ENCODE data around the gene TNS4. TPM values are rescaled to one million over a fixed set of nuclear protein-coding genes. Genes with fewer than 3 reads are reported as not detected.
A peak's percentile ranks its signal among the peaks of the same experiment; 100 is the strongest.

TNS4 gene
- polyA plus RNA-seq, 2 of the 4 experiments (the other 2 are of a cell fraction): 24.2 to 73.5 TPM

DNA sequence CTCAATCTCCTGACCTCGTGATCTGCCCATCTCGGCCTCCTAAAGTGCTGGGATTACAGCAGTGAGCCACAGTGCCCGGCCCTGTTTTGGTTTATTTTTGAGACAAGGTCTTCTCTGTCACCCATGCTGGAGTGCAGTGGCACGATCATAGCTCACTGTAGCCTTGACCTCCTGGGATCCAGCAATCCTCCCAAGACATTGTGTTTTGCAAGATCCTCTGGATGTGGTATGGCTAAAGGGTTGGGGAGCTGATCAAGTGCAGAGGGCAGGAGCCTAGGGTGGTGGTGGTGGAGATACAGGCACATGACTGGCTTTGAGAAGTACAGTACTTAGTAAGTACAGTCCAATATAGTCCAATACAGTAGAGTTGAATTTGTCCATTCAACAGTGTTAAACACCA is 16.6 kb upstream of the TNS4 start:
- 77% methylated on average over 4 of the region's 4 CpGs for WGBS (ENCODE audit: missing lambda C conversion rate)
- Histone ChIP-seq H3K4me2 (peak overlapping the region; percentile 53), H3K9me3 (no peaks in the 10 kb centered on the region; the same call in 2 of the 3 replicates), H3K4me1 (peaks cover 79% of the 10 kb centered on the region), H3K27ac (peak overlapping the region; percentile 97 to 99), H3K4me3 (no peak overlapping the region)
- CTCF ChIA-PET: interaction anchor here (1.1 to 36.6 kb wide), 12 partner anchors 8 to 63 kb away, joined by 3 to 1144 read pairs (median 10); partner anchors contain the start of genes CCR7 and IGFBP4
- DNase-seq (ENCODE audit: low read depth in 1 of 2, low spot score in 1 of 2) (peak in 1 of 2 experiments; percentile 30), ATAC-seq (no peak), FAIRE-seq (no peak)
- POLR2A ChIA-PET: interaction anchor here (0.5 to 2.6 kb wide), 5 partner anchors 18 to 46 kb away, joined by 3 to 17 read pairs (median 3); no protein-coding TSS in a partner anchor
- TF ChIP-seq EHMT2 (IDR thresholded peaks at IDR 0.05; ENCODE audit: low read depth) (no peak), FOSB (CRISPR knock-in tag; IDR thresholded peaks at IDR 0.05) (peak; percentile 21; the same call in 1 of the 2 replicates), ZNF302 (CRISPR knock-in tag; IDR thresholded peaks at IDR 0.05) (peak; percentile 65; the same call in 1 of the 2 replicates), RNF2 (IDR thresholded peaks at IDR 0.05; ENCODE audit: borderline replicate concordance, low read depth) (no peak), KDM5A (IDR thresholded peaks at IDR 0.05) (no peak), CBX8 (IDR thresholded peaks at IDR 0.05) (no peak), HOXB5 (CRISPR knock-in tag; IDR thresholded peaks at IDR 0.05) (0 out of 2 replicates have a peak, but pooled peaks have one; percentile 4), EHF (CRISPR knock-in tag; IDR thresholded peaks at IDR 0.05) (peak; percentile 48; the same call in 1 of the 2 replicates), HOXB13 (CRISPR knock-in tag; IDR thresholded peaks at IDR 0.05; ENCODE audit: low read depth) (peak; percentile 40; the same call in 1 of the 2 replicates)
- TF ChIP-seq, protein P1, sequence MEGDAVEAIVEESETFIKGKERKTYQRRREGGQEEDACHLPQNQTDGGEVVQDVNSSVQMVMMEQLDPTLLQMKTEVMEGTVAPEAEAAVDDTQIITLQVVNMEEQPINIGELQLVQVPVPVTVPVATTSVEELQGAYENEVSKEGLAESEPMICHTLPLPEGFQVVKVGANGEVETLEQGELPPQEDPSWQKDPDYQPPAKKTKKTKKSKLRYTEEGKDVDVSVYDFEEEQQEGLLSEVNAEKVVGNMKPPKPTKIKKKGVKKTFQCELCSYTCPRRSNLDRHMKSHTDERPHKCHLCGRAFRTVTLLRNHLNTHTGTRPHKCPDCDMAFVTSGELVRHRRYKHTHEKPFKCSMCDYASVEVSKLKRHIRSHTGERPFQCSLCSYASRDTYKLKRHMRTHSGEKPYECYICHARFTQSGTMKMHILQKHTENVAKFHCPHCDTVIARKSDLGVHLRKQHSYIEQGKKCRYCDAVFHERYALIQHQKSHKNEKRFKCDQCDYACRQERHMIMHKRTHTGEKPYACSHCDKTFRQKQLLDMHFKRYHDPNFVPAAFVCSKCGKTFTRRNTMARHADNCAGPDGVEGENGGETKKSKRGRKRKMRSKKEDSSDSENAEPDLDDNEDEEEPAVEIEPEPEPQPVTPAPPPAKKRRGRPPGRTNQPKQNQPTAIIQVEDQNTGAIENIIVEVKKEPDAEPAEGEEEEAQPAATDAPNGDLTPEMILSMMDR (IDR thresholded peaks at IDR 0.05): no peak

DNA sequence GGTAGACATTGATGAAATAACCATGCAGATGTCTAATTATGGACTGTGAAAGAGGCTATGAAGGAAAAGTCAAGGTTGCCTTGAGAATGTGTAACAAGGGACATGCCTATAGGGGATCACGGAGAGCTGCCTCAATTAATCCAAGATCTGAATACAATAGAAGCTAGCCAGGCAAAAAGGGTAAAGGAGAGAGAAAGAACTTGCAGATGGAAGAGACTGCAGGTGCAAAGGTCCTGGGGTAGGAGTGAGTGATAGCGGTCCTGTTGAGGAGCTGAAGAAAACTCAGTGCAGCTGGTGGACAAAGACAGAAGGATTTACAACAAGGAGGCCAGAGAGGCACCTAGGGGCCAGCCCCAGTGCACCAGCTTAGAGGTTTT is 15.9 kb upstream of the TNS4 start:
- ChIA-PET CTCF (interaction anchor here (1.1 to 36.6 kb wide), 12 partner anchors 9 to 63 kb away, joined by 3 to 1144 read pairs (median 6); partner anchors contain the start of genes CCR7 and IGFBP4), POLR2A (interaction anchor here (0.9 to 2.6 kb wide), 5 partner anchors 18 to 45 kb away, joined by 3 to 17 read pairs (median 4); no protein-coding TSS in a partner anchor)
- WGBS (ENCODE audit: missing lambda C conversion rate): 72% methylated on average over 2 of the region's 2 CpGs
- ATAC-seq (no peak), DNase-seq (ENCODE audit: low read depth in 1 of 2, low spot score in 1 of 2) (no peak), FAIRE-seq (no peak)
- Histone ChIP-seq H3K4me3 (no peak overlapping the region), H3K4me1 (peaks cover 74% of the 10 kb centered on the region), H3K4me2 (peak overlapping the region; percentile 53), H3K9me3 (no peaks in the 10 kb centered on the region), H3K27ac (peak overlapping the region; percentile 97 to 99)
- TF ChIP-seq, protein P2, sequence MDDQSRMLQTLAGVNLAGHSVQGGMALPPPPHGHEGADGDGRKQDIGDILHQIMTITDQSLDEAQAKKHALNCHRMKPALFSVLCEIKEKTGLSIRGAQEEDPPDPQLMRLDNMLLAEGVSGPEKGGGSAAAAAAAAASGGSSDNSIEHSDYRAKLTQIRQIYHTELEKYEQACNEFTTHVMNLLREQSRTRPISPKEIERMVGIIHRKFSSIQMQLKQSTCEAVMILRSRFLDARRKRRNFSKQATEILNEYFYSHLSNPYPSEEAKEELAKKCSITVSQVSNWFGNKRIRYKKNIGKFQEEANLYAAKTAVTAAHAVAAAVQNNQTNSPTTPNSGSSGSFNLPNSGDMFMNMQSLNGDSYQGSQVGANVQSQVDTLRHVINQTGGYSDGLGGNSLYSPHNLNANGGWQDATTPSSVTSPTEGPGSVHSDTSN (IDR thresholded peaks at IDR 0.05): no peak
- TF ChIP-seq, protein P3, sequence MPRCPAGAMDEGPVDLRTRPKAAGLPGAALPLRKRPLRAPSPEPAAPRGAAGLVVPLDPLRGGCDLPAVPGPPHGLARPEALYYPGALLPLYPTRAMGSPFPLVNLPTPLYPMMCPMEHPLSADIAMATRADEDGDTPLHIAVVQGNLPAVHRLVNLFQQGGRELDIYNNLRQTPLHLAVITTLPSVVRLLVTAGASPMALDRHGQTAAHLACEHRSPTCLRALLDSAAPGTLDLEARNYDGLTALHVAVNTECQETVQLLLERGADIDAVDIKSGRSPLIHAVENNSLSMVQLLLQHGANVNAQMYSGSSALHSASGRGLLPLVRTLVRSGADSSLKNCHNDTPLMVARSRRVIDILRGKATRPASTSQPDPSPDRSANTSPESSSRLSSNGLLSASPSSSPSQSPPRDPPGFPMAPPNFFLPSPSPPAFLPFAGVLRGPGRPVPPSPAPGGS (IDR thresholded peaks at IDR 0.05): no peak
- TF ChIP-seq HDAC2 (IDR thresholded peaks at IDR 0.05) (peak; percentile 56; the same call in 1 of the 2 replicates), FOSL2 (IDR thresholded peaks at IDR 0.05) (no peak), FOSL2 (CRISPR knock-in tag; IDR thresholded peaks at IDR 0.05) (no peak), CEBPB (IDR thresholded peaks at IDR 0.05) (no peak), KDM1A (IDR thresholded peaks at IDR 0.05; ENCODE audit: low read depth) (peak; percentile 90; the same call in 1 of the 2 replicates), NR3C1 (IDR thresholded peaks at IDR 0.05) (no peak), EHF (CRISPR knock-in tag; IDR thresholded peaks at IDR 0.05) (no peak), FOSB (CRISPR knock-in tag; IDR thresholded peaks at IDR 0.05) (no peak), TFCP2L1 (CRISPR knock-in tag; IDR thresholded peaks at IDR 0.05) (peak; percentile 64; the same call in 1 of the 2 replicates), CBX8 (IDR thresholded peaks at IDR 0.05) (no peak), NFE2L2 (conservative IDR thresholded peaks at IDR 0.05; ENCODE audit: low read length) (no peak), ZFP36 (IDR thresholded peaks at IDR 0.05; ENCODE audit: borderline replicate concordance, partially characterized antibody) (no peak), CHD2 (IDR thresholded peaks at IDR 0.05; ENCODE audit: low read length, partially characterized antibody) (no peak), PHF8 (IDR thresholded peaks at IDR 0.05; ENCODE audit: borderline replicate concordance, low read depth) (no peak), NPAS2 (CRISPR knock-in tag; IDR thresholded peaks at IDR 0.05; ENCODE audit: borderline replicate concordance) (no peak), HOXB5 (CRISPR knock-in tag; IDR thresholded peaks at IDR 0.05) (no peak; the same call in 1 of the 2 replicates), MAZ (IDR thresholded peaks at IDR 0.05; ENCODE audit: borderline replicate concordance, low read depth, low read length) (no peak), RCOR1 (IDR thresholded peaks at IDR 0.05; ENCODE audit: low read depth, low read length) (no peak)
- TF ChIP-seq, protein P1 (IDR thresholded peaks at IDR 0.05): no peak
- TF ChIP-seq, protein P4, sequence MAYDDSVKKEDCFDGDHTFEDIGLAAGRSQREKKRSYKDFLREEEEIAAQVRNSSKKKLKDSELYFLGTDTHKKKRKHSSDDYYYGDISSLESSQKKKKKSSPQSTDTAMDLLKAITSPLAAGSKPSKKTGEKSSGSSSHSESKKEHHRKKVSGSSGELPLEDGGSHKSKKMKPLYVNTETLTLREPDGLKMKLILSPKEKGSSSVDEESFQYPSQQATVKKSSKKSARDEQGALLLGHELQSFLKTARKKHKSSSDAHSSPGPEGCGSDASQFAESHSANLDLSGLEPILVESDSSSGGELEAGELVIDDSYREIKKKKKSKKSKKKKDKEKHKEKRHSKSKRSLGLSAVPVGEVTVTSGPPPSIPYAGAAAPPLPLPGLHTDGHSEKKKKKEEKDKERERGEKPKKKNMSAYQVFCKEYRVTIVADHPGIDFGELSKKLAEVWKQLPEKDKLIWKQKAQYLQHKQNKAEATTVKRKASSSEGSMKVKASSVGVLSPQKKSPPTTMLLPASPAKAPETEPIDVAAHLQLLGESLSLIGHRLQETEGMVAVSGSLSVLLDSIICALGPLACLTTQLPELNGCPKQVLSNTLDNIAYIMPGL (CRISPR knock-in tag; IDR thresholded peaks at IDR 0.05; ENCODE audit: borderline replicate concordance): no peak
- TF ChIP-seq, protein P5, sequence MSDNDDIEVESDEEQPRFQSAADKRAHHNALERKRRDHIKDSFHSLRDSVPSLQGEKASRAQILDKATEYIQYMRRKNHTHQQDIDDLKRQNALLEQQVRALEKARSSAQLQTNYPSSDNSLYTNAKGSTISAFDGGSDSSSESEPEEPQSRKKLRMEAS (IDR thresholded peaks at IDR 0.05): no peak
